Transverse colon (tissue), 4 donors: ENCODE measurements around the gene PIK3R5. TPM values are rescaled to one million over a fixed set of nuclear protein-coding genes. Genes with fewer than 3 reads are reported as not detected.
"Not testable (repeated sequence)": the region's sequence is repeated elsewhere in the genome, so short reads cannot be mapped to it uniquely, and the experiment has no call there.

Experiments
- DNase-seq: peaks from one replicate; pipeline ENCODE4 v3.0.0-alpha.2; 2019
- H3K27ac ChIP-seq, 4 donors: fragments of 200-600 bp; sonication (generic); 2 replicates each; pipeline ENCODE4 v1.5.1; 2016 to 2018; ENCODE audit warnings: inconsistent platforms in 4 of 4
- H3K27me3 ChIP-seq: fragments of 200-600 bp; sonication (generic); 2 replicates; pipeline ENCODE4 v1.5.1; 2017; ENCODE audit warnings: inconsistent platforms
- H3K36me3 ChIP-seq, 4 donors: fragments of 200-600 bp; sonication (generic); 2 replicates each; pipeline ENCODE4 v1.5.1; 2017 to 2019; ENCODE audit warnings: inconsistent platforms in 4 of 4
- H3K4me1 ChIP-seq, 4 donors: fragments of 200-600 bp; sonication (generic); 2 replicates each; pipeline ENCODE4 v1.5.1; 2017 to 2020; ENCODE audit warnings: inconsistent platforms in 4 of 4
- H3K4me3 ChIP-seq, 4 donors: fragments of 200-600 bp; sonication (generic); 1 replicate in 1 of 4; 2 replicates in 3 of 4; pipeline versions ENCODE4 v1.5.1 to v1.6.1; 2017 to 2019; ENCODE audit warnings: inconsistent platforms in 4 of 4
- H3K9me3 ChIP-seq, 2 donors: fragments of 200-600 bp; sonication (generic); 2 replicates each; pipeline ENCODE4 v1.5.1; 2017 to 2019; ENCODE audit warnings: inconsistent platforms in 2 of 2
- EP300 ChIP-seq: sonication (generic); formaldehyde crosslinking; IDR thresholded peaks from one replicate; pipeline ENCODE4 v1.6.1; 2017; ENCODE audit warnings: antibody characterized with exemption, low read depth
- POLR2A ChIP-seq: fragments of 450-650 bp; IDR thresholded peaks from one replicate; pipeline ENCODE4 v1.6.1; 2016; ENCODE audit warnings: antibody characterized with exemption, mild to moderate bottlenecking, moderate library complexity
- POLR2AphosphoS5 ChIP-seq, 3 donors: sonication (generic); formaldehyde crosslinking; IDR thresholded peaks; one replicate each; pipeline ENCODE4 v1.6.1; 2016; ENCODE audit warnings: antibody characterized with exemption in 3 of 3
- whole genome bisulfite sequencing, 2 donors: methylation state at CpG; one replicate each; pipeline ENCODE4 v1.1.5; 2018; ENCODE audit warnings: low coverage in 1 of 2; 5-methylcytosine and 5-hydroxymethylcytosine counted together
- in situ Hi-C, 4 donors: fragments of 200-750 bp; cut with MboI; loops; one replicate each; pipeline versions ENCODE4 v1.15.0 to v1.15.1; 2017; ENCODE audit warnings: low sequenced_read_pairs in 3 of 4, low pct_ligation_motif_present in 1 of 4, low pct_unique_long_range_greater_than_20kb in 1 of 4
- intact Hi-C: fragments of 100-400 bp; cut with DNase I; formaldehyde crosslinking; loops from one replicate; pipeline ENCODE4 v1.15.1; 2023; ENCODE audit warnings: low total_unique reads
- total RNA-seq, 4 donors: library from RNA; depleted of rRNA; stranded (reverse); fragments of >200 nt; gene quantifications; one replicate each; pipeline ENCODE4 v1.1.0, GENCODE V29; 2016
- TF ChIP-seq, protein P1 (sequence below), 5 experiments: fragments of 200-600 bp in 3 of 5; fragments of 450-650 bp in 2 of 5; sonication (generic) in 3 of 5; IDR thresholded peaks; 1 replicate in 2 of 5; 2 replicates in 3 of 5; pipeline ENCODE4 v1.5.1; 2016 to 2017; ENCODE audit warnings: antibody characterized with exemption in 5 of 5, inconsistent platforms in 3 of 5, mild to moderate bottlenecking in 2 of 5, moderate library complexity in 1 of 5

Gene PIK3R5
- total RNA-seq, 4 donors from 2014 or later = 0.40 to 16.1 (median 10.4) TPM

DNA sequence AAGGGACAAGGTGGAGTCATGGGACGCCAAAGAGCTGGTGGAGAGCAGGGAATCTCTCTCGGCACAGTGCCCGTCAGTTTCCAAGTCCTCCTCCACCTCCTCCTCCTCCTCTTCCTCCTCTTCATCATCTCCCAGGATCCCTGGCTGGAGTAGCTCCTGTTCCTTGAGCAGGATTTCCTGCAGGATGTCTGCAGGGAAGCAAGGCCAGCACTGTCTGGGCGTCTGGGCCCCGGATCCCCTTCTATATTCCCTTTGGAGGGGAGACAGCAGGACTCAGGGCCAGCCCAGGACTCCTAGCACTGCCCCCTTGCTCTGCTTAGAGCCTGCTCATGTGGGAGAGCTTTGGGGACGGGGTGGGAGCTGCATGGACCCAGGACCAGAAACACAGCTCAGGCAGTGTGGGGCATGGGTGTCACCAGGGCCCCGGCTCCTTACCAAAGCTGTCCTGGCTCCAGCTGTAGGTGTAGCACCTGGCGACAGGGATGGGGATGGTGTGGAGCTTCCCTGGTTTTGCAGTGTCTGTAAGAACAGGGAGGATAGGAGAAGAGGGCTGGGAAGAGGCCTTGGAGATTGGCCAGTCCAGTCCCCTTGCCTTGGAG, 76.7 kb downstream of the PIK3R5 start:
- no peak overlapping the region for H3K4me3 ChIP-seq
- DNase-seq = no peak
- no peaks in the 10 kb centered on the region for H3K9me3 ChIP-seq
- intact Hi-C loops = no loop called here
- H3K4me1 ChIP-seq = no peaks in the 10 kb centered on the region
- no peak overlapping the region for H3K27ac ChIP-seq
- WGBS, 2 donors = 64% methylated on average over 8 of the region's 8 CpGs; no CpG with 5 or more reads in 1 of the 2 donors
- in situ Hi-C loops = loop anchor here in 1 of 4 donors (25.0 kb wide), 1 partner anchor 98 kb away; no protein-coding TSS in a partner anchor
- TF ChIP-seq POLR2A (no peak), POLR2AphosphoS5 (IDR thresholded peaks at IDR 0.05) (no peak), EP300 (no peak)
- TF ChIP-seq, protein P1, sequence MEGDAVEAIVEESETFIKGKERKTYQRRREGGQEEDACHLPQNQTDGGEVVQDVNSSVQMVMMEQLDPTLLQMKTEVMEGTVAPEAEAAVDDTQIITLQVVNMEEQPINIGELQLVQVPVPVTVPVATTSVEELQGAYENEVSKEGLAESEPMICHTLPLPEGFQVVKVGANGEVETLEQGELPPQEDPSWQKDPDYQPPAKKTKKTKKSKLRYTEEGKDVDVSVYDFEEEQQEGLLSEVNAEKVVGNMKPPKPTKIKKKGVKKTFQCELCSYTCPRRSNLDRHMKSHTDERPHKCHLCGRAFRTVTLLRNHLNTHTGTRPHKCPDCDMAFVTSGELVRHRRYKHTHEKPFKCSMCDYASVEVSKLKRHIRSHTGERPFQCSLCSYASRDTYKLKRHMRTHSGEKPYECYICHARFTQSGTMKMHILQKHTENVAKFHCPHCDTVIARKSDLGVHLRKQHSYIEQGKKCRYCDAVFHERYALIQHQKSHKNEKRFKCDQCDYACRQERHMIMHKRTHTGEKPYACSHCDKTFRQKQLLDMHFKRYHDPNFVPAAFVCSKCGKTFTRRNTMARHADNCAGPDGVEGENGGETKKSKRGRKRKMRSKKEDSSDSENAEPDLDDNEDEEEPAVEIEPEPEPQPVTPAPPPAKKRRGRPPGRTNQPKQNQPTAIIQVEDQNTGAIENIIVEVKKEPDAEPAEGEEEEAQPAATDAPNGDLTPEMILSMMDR (IDR thresholded peaks at IDR 0.05) = no peak
- no peaks in the 10 kb centered on the region for H3K36me3 ChIP-seq
- no peaks in the 10 kb centered on the region for H3K27me3 ChIP-seq

DNA sequence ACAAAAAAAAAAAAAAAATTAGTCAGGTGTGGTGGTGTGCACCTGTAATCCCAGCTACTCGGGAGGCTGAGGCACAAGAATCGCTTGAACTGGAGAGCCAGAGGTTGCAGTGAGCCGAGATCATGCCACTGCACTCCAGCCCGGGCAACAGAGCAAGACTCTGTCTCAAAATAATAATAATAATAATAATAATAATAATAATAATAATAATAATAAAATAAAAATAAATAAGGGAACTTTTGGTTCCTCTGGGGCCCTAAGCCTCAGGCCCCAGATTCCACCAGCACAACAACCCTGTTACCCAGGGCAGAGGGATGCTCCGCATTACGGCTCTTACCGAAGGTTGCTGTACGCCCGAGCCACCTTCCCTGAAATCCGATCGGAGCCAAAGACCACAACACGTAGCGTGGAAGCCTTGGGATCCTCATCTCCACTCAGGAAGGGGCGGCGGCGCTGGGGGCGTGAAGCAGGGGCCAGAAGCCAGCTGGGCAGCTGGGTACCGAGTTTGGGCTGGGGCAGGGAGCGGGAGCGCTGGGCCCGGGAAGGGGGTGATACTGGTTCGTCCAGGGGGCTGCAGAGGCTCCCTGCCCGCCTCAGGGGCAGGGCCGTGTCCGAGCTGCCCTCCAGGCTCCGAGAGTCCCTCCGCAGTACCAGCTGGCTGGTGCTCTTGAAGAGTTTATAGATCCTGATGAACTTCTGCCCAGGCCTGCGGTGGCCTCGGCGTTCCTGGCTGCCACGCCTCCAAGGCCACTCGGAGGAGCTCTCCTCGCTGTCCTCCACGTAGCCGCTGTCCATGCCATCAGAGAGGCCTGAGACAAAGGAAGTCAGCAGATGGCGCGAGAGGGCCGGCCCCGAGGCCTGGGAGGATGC, 77.4 kb downstream of the PIK3R5 start:
- in situ Hi-C loops = loop anchor here in 1 of 4 donors (25.0 kb wide), 1 partner anchor 99 kb away; no protein-coding TSS in a partner anchor
- Histone ChIP-seq H3K9me3 (no peaks in the 10 kb centered on the region), H3K27ac (no peak overlapping the region), H3K36me3 (no peaks in the 10 kb centered on the region), H3K4me1 (no peaks in the 10 kb centered on the region), H3K27me3 (no peaks in the 10 kb centered on the region), H3K4me3 (no peak overlapping the region)
- DNase-seq = no peak
- 78 to 85% methylated on average over 6 to 39 of the region's 39 CpGs for WGBS, 2 donors
- intact Hi-C loops = no loop called here
- TF ChIP-seq POLR2AphosphoS5 (IDR thresholded peaks at IDR 0.05) = no peak
- TF ChIP-seq, protein P1 (IDR thresholded peaks at IDR 0.05) = peak in 1 of 5 experiments; percentile 19

DNA sequence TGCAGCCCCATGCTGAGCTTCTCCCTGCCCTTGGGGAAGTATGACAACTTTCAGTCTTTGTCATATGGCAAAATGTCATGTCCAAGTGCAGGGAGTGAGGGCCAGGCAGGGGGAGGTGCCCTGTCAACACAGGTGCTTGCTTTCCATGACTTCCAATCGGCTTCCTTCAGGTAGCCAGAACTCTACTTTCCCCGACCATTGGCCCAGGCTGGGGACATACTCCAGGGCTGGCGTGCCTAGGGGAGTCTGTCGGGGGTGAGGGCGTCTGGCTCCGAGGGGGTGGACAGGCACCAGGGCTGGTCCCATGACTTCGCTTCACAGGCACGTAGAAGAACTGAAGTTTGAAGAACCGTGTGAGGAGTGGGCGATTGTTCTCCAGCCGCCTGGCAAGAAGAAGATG, 78.2 kb downstream of the PIK3R5 start:
- WGBS, 2 donors = 90 to 91% methylated on average over 6 to 11 of the region's 11 CpGs
- Histone ChIP-seq H3K9me3 (no peaks in the 10 kb centered on the region), H3K27ac (no peak overlapping the region), H3K4me1 (no peaks in the 10 kb centered on the region), H3K27me3 (no peaks in the 10 kb centered on the region), H3K36me3 (no peaks in the 10 kb centered on the region), H3K4me3 (no peak overlapping the region)
- TF ChIP-seq, protein P1 (IDR thresholded peaks at IDR 0.05) = no peak
- TF ChIP-seq POLR2A (no peak), EP300 (no peak), POLR2AphosphoS5 (IDR thresholded peaks at IDR 0.05) (no peak)
- no peak for DNase-seq
- in situ Hi-C loops (loop anchor here in 1 of 4 donors (25.0 kb wide), 1 partner anchor 100 kb away; no protein-coding TSS in a partner anchor), intact Hi-C loops (no loop called here)

DNA sequence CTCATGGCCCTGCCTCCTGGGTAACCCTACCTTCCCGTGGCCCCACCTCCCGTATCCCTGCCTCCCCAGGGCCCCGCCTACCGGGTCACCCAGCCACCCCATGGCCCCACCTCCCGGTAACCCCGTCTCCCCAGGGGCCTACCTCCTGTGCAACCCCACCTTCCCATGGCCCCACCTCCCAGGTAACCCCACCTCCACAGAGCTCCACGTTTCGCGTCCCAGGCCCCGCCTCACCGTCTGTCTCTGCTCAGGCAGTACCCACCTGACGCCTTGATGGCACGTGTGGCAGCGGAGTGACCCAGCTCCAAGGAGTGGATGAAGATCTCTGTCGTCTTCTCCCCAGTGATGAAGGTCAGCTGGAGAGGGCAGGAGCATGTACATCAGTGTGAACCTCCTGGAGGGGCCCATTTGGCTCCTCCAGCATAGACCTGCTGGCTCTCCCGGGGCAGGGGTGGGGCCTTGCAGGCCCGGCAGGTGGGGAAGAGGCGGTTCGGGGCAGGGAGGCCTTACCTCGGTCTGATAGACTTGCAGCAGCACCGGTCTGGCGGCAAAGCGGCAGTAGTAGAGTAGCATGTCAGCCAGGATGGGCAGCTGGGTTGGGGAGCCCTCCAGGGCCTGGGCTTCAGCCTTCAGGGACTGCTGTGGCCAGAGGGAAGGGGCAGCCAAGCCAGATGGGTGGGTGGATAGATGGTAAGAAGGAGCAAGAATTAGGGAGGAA, 79.4 kb downstream of the PIK3R5 start:
- Histone ChIP-seq H3K4me3 (no peak overlapping the region), H3K9me3 (no peaks in the 10 kb centered on the region), H3K27me3 (no peaks in the 10 kb centered on the region), H3K27ac (no peak overlapping the region), H3K4me1 (no peaks in the 10 kb centered on the region), H3K36me3 (no peaks in the 10 kb centered on the region)
- TF ChIP-seq POLR2A = no peak
- TF ChIP-seq, protein P1 (IDR thresholded peaks at IDR 0.05) = no peak
- TF ChIP-seq EP300 = no peak
- no peak for TF ChIP-seq POLR2AphosphoS5 (IDR thresholded peaks at IDR 0.05)
- intact Hi-C loops (no loop called here), in situ Hi-C loops (loop anchor here in 1 of 4 donors (25.0 kb wide), 1 partner anchor 101 kb away; no protein-coding TSS in a partner anchor)
- no peak for DNase-seq
- WGBS, 2 donors = 87% methylated on average over 22 of the region's 23 CpGs; no CpG with 5 or more reads in 1 of the 2 donors

DNA sequence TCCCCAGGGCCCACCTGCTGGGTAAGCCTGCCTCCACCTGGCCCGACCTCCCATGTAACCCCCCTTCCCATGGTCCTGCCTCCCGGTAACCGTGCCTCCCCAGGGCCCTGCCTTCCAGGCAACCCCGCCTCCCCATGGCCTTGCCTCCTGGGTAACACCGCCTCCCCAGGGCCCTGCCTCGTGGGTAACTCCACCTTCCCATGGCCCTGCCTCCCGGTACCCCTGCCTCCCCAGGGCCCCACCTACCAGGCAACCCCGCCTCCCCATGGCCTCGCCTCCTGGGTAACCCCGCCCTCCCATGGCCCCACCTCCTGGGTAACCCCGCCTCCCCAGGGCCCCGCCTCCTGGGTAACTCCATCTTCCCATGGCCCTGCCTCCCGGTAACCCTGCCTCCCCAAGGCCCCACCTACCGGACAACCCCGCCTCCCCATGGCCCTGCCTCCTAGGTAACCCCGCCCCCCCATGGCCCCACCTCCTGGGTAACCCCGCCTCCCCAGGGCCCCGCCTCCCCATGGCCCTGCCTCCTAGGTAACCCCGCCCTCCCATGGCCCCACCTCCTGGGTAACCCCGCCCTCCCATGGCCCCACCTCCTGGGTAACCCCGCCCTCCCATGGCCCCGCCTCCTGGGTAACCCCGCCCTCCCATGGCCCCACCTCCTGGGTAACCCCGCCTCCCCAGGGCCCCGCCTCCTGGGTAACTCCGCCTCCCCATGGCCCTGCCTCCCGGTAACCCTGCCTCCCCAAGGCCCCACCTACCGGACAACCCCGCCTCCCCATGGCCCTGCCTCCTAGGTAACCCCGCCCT, 80.1 kb downstream of the PIK3R5 start:
- DNase-seq, H3K36me3 ChIP-seq, intact Hi-C loops, H3K9me3 ChIP-seq, H3K4me1 ChIP-seq, H3K27ac ChIP-seq, H3K27me3 ChIP-seq, H3K4me3 ChIP-seq: not testable (repeated sequence)
- in situ Hi-C loops = loop anchor here in 1 of 4 donors (25.0 kb wide), 1 partner anchor 102 kb away; no protein-coding TSS in a partner anchor
- WGBS, 2 donors = 70 to 76% methylated on average over 2 to 15 of the region's 30 CpGs
